Neuronal stem cell (in vitro differentiated cells): Measurements from ENCODE around the gene FMO3.

Source experiments
- DNase-seq: peaks from one replicate; pipeline ENCODE4 v3.0.0-alpha.2; 2013; ENCODE audit warnings: low spot score
- H2AFZ ChIP-seq: one replicate; pipeline ENCODE4 v1.6.1; 2013; ENCODE audit warnings: mild to moderate bottlenecking, low read length, inconsistent platforms
- H2AK5ac ChIP-seq: 2 replicates; pipeline ENCODE4 v1.6.1; 2013; ENCODE audit warnings: low read depth, mild to moderate bottlenecking, inconsistent platforms, low read length, moderate library complexity, mixed read lengths
- H2BK120ac ChIP-seq: 2 replicates; pipeline ENCODE4 v1.6.1; 2013; ENCODE audit warnings: low read depth, mild to moderate bottlenecking, inconsistent platforms, low read length, moderate library complexity, mixed read lengths
- H2BK12ac ChIP-seq: one replicate; pipeline ENCODE4 v1.6.1; 2013; ENCODE audit warnings: low read length, inconsistent platforms
- H2BK15ac ChIP-seq: 2 replicates; pipeline ENCODE4 v1.6.1; 2013; ENCODE audit warnings: mild to moderate bottlenecking, low read length, inconsistent platforms, mixed read lengths
- H2BK5ac ChIP-seq: one replicate; pipeline ENCODE4 v1.6.1; 2013; ENCODE audit warnings: inconsistent platforms, mild to moderate bottlenecking, low read length, moderate library complexity
- H3K14ac ChIP-seq: one replicate; pipeline ENCODE4 v1.6.1; 2013; ENCODE audit warnings: low read length, inconsistent platforms
- H3K18ac ChIP-seq: 2 replicates; pipeline ENCODE4 v1.6.1; 2013; ENCODE audit warnings: low read length, inconsistent platforms
- H3K23ac ChIP-seq: 2 replicates; pipeline ENCODE4 v1.6.1; 2013; ENCODE audit warnings: low read depth, mild to moderate bottlenecking, mixed read lengths, low read length, inconsistent platforms; ENCODE audit not compliant: poor library complexity
- H3K27ac ChIP-seq: replicated peaks from 3 replicates; pipeline ENCODE4 v1.5.1; 2013; ENCODE audit warnings: low read length, inconsistent platforms
- H3K27me3 ChIP-seq, 3 experiments: 2 replicates each; pipeline ENCODE4 v1.6.1; 2013; ENCODE audit warnings: low read length in 3 of 3, mild to moderate bottlenecking in 2 of 3, inconsistent platforms in 1 of 3, low read depth in 1 of 3, mixed read lengths in 1 of 3, moderate library complexity in 1 of 3; ENCODE audit not compliant: control insufficient read depth in 3 of 3, insufficient read depth in 3 of 3
- H3K36me3 ChIP-seq, 2 donors: replicated peaks in 1 of 2; 2 replicates each; pipeline ENCODE4 v1.6.1; 2013; ENCODE audit warnings: low read length in 2 of 2; ENCODE audit not compliant: control insufficient read depth in 2 of 2, insufficient read depth in 2 of 2
- H3K4ac ChIP-seq: 2 replicates; pipeline ENCODE4 v1.6.1; 2013; ENCODE audit warnings: inconsistent platforms, mild to moderate bottlenecking, low read length, moderate library complexity
- H3K4me1 ChIP-seq, 2 donors: 1 replicate in 1 of 2; 2 replicates in 1 of 2; pipeline ENCODE4 v1.6.1; 2013; ENCODE audit warnings: low read length in 2 of 2, low read depth in 1 of 2; ENCODE audit not compliant: control insufficient read depth in 2 of 2, insufficient read depth in 1 of 2
- H3K4me2 ChIP-seq: one replicate; pipeline ENCODE4 v1.6.1; 2013; ENCODE audit warnings: mild to moderate bottlenecking, low read length, inconsistent platforms; ENCODE audit not compliant: insufficient read depth, poor library complexity, severe bottlenecking
- H3K4me3 ChIP-seq, 2 donors: 2 replicates each; pipeline ENCODE4 v1.5.1; 2013; ENCODE audit warnings: low read length in 2 of 2, mild to moderate bottlenecking in 2 of 2, inconsistent platforms in 1 of 2, moderate library complexity in 1 of 2
- H3K79me1 ChIP-seq: one replicate; pipeline ENCODE4 v1.6.1; 2013; ENCODE audit warnings: low read depth, mild to moderate bottlenecking, inconsistent platforms, low read length, moderate library complexity
- H3K9ac ChIP-seq: one replicate; pipeline ENCODE4 v1.6.1; 2013; ENCODE audit warnings: mild to moderate bottlenecking, low read depth, low read length, inconsistent platforms; ENCODE audit not compliant: poor library complexity
- H3K9me3 ChIP-seq, 2 donors: replicated peaks in 1 of 2; 2 replicates each; pipeline versions ENCODE3 to v1.6.1; 2013; ENCODE audit warnings: low read length in 2 of 2, mild to moderate bottlenecking in 2 of 2, inconsistent platforms in 1 of 2, low read depth in 1 of 2, mixed read lengths in 1 of 2, moderate library complexity in 1 of 2; ENCODE audit not compliant: control insufficient read depth in 2 of 2, insufficient read depth in 1 of 2
- H4K8ac ChIP-seq: one replicate; pipeline ENCODE4 v1.6.1; 2013; ENCODE audit warnings: low read depth, mild to moderate bottlenecking, inconsistent platforms, low read length, moderate library complexity
- H4K91ac ChIP-seq: one replicate; pipeline ENCODE4 v1.6.1; 2013; ENCODE audit warnings: low read length, low read depth, mild to moderate bottlenecking, inconsistent platforms; ENCODE audit not compliant: poor library complexity
- WGBS, 2 donors: extraction: QIAGEN DNeasy Blood & Tissue Kit; methylation state at CpG; one replicate each; pipeline ENCODE4 v1.1.7; 2013; ENCODE audit warnings: missing lambda C conversion rate in 2 of 2, mixed read lengths in 1 of 2; ENCODE audit not compliant: insufficient read length in 2 of 2, insufficient replicate concordance in 1 of 2; ENCODE audit errors: extremely low coverage in 2 of 2; 5-methylcytosine and 5-hydroxymethylcytosine counted together

Gene FMO3

DNA sequence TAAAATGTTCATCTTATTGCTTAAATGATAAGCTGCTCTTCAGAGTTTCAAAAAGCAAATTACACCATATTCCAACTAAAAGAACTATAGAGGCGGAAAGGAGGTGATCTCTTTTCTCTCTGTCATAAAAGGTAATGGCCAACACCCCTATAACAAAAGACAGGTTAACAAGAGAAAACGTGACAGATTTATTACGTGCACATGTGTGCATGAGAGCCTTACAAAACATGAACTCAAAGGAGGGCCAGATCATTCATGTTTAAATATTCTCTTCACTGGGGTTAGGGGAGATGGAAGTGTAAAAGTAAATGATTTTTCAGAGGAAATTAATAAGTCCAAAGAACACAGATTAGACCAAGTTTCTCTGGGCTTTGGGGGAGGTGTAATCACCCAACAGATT lies 67.8 kb downstream of the FMO3 start:
- no peak for DNase-seq
- Histone ChIP-seq H2BK5ac (no peak overlapping the region), H3K27ac (no peak overlapping the region), H2BK120ac (no peak overlapping the region), H3K79me1 (no peaks in the 10 kb centered on the region), H3K4ac (no peak overlapping the region), H3K18ac (no peak overlapping the region), H3K23ac (no peak overlapping the region), H2AFZ (no peak overlapping the region), H3K4me2 (no peak overlapping the region), H3K4me1 (no peaks in the 10 kb centered on the region), H4K8ac (no peak overlapping the region), H3K36me3 (no peaks in the 10 kb centered on the region), H3K14ac (no peak overlapping the region), H4K91ac (no peak overlapping the region), H3K4me3 (no peak overlapping the region), H3K9ac (no peak overlapping the region), H2BK12ac (no peak overlapping the region), H3K9me3 (peaks cover 0 to 2% of the 10 kb centered on the region in 2 donors), H2AK5ac (no peak overlapping the region), H2BK15ac (no peak overlapping the region), H3K27me3 (no peaks in the 10 kb centered on the region)
- WGBS, 2 donors, result no CpG with 5 or more reads among the region's 3 CpGs

DNA sequence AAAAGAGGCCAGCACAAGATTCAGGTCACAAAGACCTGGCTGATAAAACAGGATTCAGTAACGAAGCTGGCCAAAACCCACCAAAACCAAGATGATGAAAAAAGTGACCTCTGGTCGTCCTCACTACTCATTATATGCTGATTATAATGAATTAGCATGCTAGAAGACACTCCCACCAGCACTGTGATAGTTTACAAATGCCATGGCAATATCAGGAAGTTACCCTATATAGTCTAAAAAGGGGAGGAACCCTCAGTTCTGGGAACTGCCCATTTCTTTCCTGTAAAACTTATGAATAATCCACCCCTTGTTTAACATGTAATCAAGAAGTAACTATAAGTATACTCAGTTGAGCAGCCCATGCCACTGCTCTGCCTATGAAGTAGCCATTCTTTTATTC lies 68.4 kb downstream of the FMO3 start:
- no peak for DNase-seq
- H2BK12ac ChIP-seq, result no peak overlapping the region
- no peak overlapping the region for H3K23ac ChIP-seq
- no peaks in the 10 kb centered on the region for H3K4me1 ChIP-seq
- H3K9ac ChIP-seq, result no peak overlapping the region
- H3K79me1 ChIP-seq, result no peaks in the 10 kb centered on the region
- H3K27me3 ChIP-seq, result no peaks in the 10 kb centered on the region
- H2AFZ ChIP-seq, result no peak overlapping the region
- no peak overlapping the region for H2AK5ac ChIP-seq
- no peak overlapping the region for H3K27ac ChIP-seq
- H4K91ac ChIP-seq, result no peak overlapping the region
- H3K14ac ChIP-seq, result no peak overlapping the region
- H3K18ac ChIP-seq, result no peak overlapping the region
- no peak overlapping the region for H3K4me2 ChIP-seq
- no peak overlapping the region for H3K4ac ChIP-seq
- H4K8ac ChIP-seq, result no peak overlapping the region
- no peaks in the 10 kb centered on the region for H3K36me3 ChIP-seq
- peaks cover 0 to 2% of the 10 kb centered on the region in 2 donors for H3K9me3 ChIP-seq
- WGBS, 2 donors, result no CpG with 5 or more reads among the region's 2 CpGs
- H2BK5ac ChIP-seq, result no peak overlapping the region
- H2BK120ac ChIP-seq, result no peak overlapping the region
- H2BK15ac ChIP-seq, result no peak overlapping the region
- no peak overlapping the region for H3K4me3 ChIP-seq

GRCh38 chr1:171160211-171160610 lies 69.5 kb downstream of the FMO3 start:
- H3K36me3 ChIP-seq, result no peaks in the 10 kb centered on the region
- H3K14ac ChIP-seq, result no peak overlapping the region
- no peak overlapping the region for H3K9ac ChIP-seq
- H2BK15ac ChIP-seq, result no peak overlapping the region
- H4K91ac ChIP-seq, result no peak overlapping the region
- no peak overlapping the region for H3K4me3 ChIP-seq
- H3K4ac ChIP-seq, result no peak overlapping the region
- H2BK120ac ChIP-seq, result no peak overlapping the region
- H2AK5ac ChIP-seq, result no peak overlapping the region
- H3K23ac ChIP-seq, result no peak overlapping the region
- H2BK12ac ChIP-seq, result no peak overlapping the region
- H3K9me3 ChIP-seq, result peaks cover 0 to 2% of the 10 kb centered on the region in 2 donors
- H3K4me2 ChIP-seq, result no peak overlapping the region
- DNase-seq, result no peak
- H3K4me1 ChIP-seq, result no peaks in the 10 kb centered on the region
- H3K27ac ChIP-seq, result no peak overlapping the region
- no peaks in the 10 kb centered on the region for H3K79me1 ChIP-seq
- H3K18ac ChIP-seq, result no peak overlapping the region
- no peak overlapping the region for H2AFZ ChIP-seq
- WGBS, 2 donors, result no CpG with 5 or more reads among the region's 3 CpGs
- no peak overlapping the region for H4K8ac ChIP-seq
- H3K27me3 ChIP-seq, result no peaks in the 10 kb centered on the region
- no peak overlapping the region for H2BK5ac ChIP-seq

- no peaks in the 10 kb centered on the region for H3K27me3 ChIP-seq
- H3K23ac ChIP-seq, result no peak overlapping the region
- H3K9ac ChIP-seq, result no peak overlapping the region
- H3K36me3 ChIP-seq, result no peaks in the 10 kb centered on the region
- no peak overlapping the region for H4K91ac ChIP-seq
- no peak overlapping the region for H3K4me3 ChIP-seq
- H3K4me2 ChIP-seq, result no peak overlapping the region
- H3K27ac ChIP-seq, result no peak overlapping the region
- H2BK5ac ChIP-seq, result no peak overlapping the region
- no peaks in the 10 kb centered on the region for H3K4me1 ChIP-seq
- no peak overlapping the region for H2AK5ac ChIP-seq
- no peak overlapping the region for H2BK12ac ChIP-seq
- no peak overlapping the region for H3K4ac ChIP-seq
- no peak overlapping the region for H2BK15ac ChIP-seq
- peaks cover 0 to 2% of the 10 kb centered on the region in 2 donors for H3K9me3 ChIP-seq
- DNase-seq, result no peak
- no peak overlapping the region for H3K14ac ChIP-seq
- no peak overlapping the region for H2BK120ac ChIP-seq
- H3K79me1 ChIP-seq, result no peaks in the 10 kb centered on the region
- WGBS, 2 donors, result no CpG with 5 or more reads among the region's 4 CpGs
- no peak overlapping the region for H2AFZ ChIP-seq
- no peak overlapping the region for H4K8ac ChIP-seq
- H3K18ac ChIP-seq, result no peak overlapping the region
Measured at GRCh38 chr1:171160639-171161354, 70.1 kb downstream of the FMO3 start.
